ENCODE measurements around the gene CLEC4F. TPM values are rescaled to one million over a fixed set of nuclear protein-coding genes. Genes with fewer than 3 reads are reported as not detected.

CLEC4F gene
- polyA plus RNA-seq, 1 donor (not counting 4 experiments of a cell fraction or from before 2014, with no cell fraction given): not detected

GRCh38 chr2:70827388-70827787 is 7.0 kb upstream of the CLEC4F start:
- no peak overlapping the region for H3K4me3 ChIP-seq (ENCODE audit: control insufficient read depth in 2 of 3, extremely low read depth in 1 of 3, insufficient read depth in 2 of 3, low read depth in 1 of 3, low read length in 3 of 3)
- dilution Hi-C loops (cut with MboI; ENCODE audit: extremely low pct_ligation_motif_present, low sequenced_read_pairs): no loop called here
- no peak for FAIRE-seq
- H3K27ac ChIP-seq (ENCODE audit: control insufficient read depth, insufficient read depth, low read length): no peak overlapping the region
- TF ChIP-seq CTCF (optimal IDR thresholded peaks at IDR 0.05 in 1 of 3, IDR thresholded peaks at IDR 0.05 in 1 of 3, conservative IDR thresholded peaks at IDR 0.05 in 1 of 3; ENCODE audit: extremely low read depth in 1 of 3, insufficient read depth in 2 of 3, low read length in 3 of 3) (no peak), EZH2 (IDR thresholded peaks at IDR 0.05; ENCODE audit: low read length) (no peak)
- H3K27me3 ChIP-seq (ENCODE audit: control insufficient read depth, extremely low read depth, insufficient read depth, low read length): peaks cover 22% of the 10 kb centered on the region
- no peak for DNase-seq (ENCODE audit: low read depth, low spot score)
- no peaks in the 10 kb centered on the region for H3K36me3 ChIP-seq (ENCODE audit: control insufficient read depth in 2 of 2, extremely low read depth in 1 of 2, insufficient read depth in 2 of 2, low read length in 2 of 2)
- no peak overlapping the region for H2AFZ ChIP-seq (ENCODE audit: control insufficient read depth, low read length)
- no peak overlapping the region for H3K4me2 ChIP-seq (ENCODE audit: control insufficient read depth, extremely low read depth, insufficient read depth, low read depth, low read length)
- H3K4me1 ChIP-seq (ENCODE audit: control insufficient read depth, extremely low read depth, insufficient read depth, low read length): no peaks in the 10 kb centered on the region
- H3K79me2 ChIP-seq (ENCODE audit: control insufficient read depth, insufficient read depth, low read length): no peaks in the 10 kb centered on the region
- no peaks in the 10 kb centered on the region for H3K9me3 ChIP-seq (ENCODE audit: control insufficient read depth, low read depth, low read length)
- H4K20me1 ChIP-seq (ENCODE audit: control insufficient read depth, extremely low read depth, insufficient read depth, low read length): no peaks in the 10 kb centered on the region
- H3K9ac ChIP-seq (ENCODE audit: control insufficient read depth, extremely low read depth, insufficient read depth, low read length): no peak overlapping the region
- H3K9me1 ChIP-seq (ENCODE audit: control insufficient read depth, extremely low read depth, insufficient read depth, low read length): no peaks in the 10 kb centered on the region

GRCh38 chr2:70826696-70827350 is 6.4 kb upstream of the CLEC4F start:
- Histone ChIP-seq H3K79me2 (ENCODE audit: control insufficient read depth, insufficient read depth, low read length) (no peaks in the 10 kb centered on the region), H4K20me1 (ENCODE audit: control insufficient read depth, extremely low read depth, insufficient read depth, low read length) (no peaks in the 10 kb centered on the region), H3K9me3 (ENCODE audit: control insufficient read depth, low read depth, low read length) (no peaks in the 10 kb centered on the region), H3K4me1 (ENCODE audit: control insufficient read depth, extremely low read depth, insufficient read depth, low read length) (no peaks in the 10 kb centered on the region), H3K4me2 (ENCODE audit: control insufficient read depth, extremely low read depth, insufficient read depth, low read depth, low read length) (no peak overlapping the region), H3K9ac (ENCODE audit: control insufficient read depth, extremely low read depth, insufficient read depth, low read length) (no peak overlapping the region), H3K27ac (ENCODE audit: control insufficient read depth, insufficient read depth, low read length) (no peak overlapping the region), H3K9me1 (ENCODE audit: control insufficient read depth, extremely low read depth, insufficient read depth, low read length) (no peaks in the 10 kb centered on the region), H2AFZ (ENCODE audit: control insufficient read depth, low read length) (no peak overlapping the region), H3K27me3 (ENCODE audit: control insufficient read depth, extremely low read depth, insufficient read depth, low read length) (peaks cover 22% of the 10 kb centered on the region), H3K4me3 (ENCODE audit: control insufficient read depth in 2 of 3, extremely low read depth in 1 of 3, insufficient read depth in 2 of 3, low read depth in 1 of 3, low read length in 3 of 3) (no peak overlapping the region), H3K36me3 (ENCODE audit: control insufficient read depth in 2 of 2, extremely low read depth in 1 of 2, insufficient read depth in 2 of 2, low read length in 2 of 2) (no peaks in the 10 kb centered on the region)
- dilution Hi-C loops (cut with MboI; ENCODE audit: extremely low pct_ligation_motif_present, low sequenced_read_pairs): no loop called here
- no peak for FAIRE-seq
- DNase-seq (ENCODE audit: low read depth, low spot score): no peak
- no peak for TF ChIP-seq EZH2 (IDR thresholded peaks at IDR 0.05; ENCODE audit: low read length)
- TF ChIP-seq CTCF (optimal IDR thresholded peaks at IDR 0.05 in 1 of 3, IDR thresholded peaks at IDR 0.05 in 1 of 3, conservative IDR thresholded peaks at IDR 0.05 in 1 of 3; ENCODE audit: extremely low read depth in 1 of 3, insufficient read depth in 2 of 3, low read length in 3 of 3): no peak
